ENCODE results near the gene MARCHF6.
"Not testable (repeated sequence)": the region's sequence is repeated elsewhere in the genome, so short reads cannot be mapped to it uniquely, and the experiment has no call there.

Gene MARCHF6

GRCh38 chr5:10324518-10325370 is 28.8 kb upstream of the MARCHF6 start:
- DNase-seq, result no peak

DNA sequence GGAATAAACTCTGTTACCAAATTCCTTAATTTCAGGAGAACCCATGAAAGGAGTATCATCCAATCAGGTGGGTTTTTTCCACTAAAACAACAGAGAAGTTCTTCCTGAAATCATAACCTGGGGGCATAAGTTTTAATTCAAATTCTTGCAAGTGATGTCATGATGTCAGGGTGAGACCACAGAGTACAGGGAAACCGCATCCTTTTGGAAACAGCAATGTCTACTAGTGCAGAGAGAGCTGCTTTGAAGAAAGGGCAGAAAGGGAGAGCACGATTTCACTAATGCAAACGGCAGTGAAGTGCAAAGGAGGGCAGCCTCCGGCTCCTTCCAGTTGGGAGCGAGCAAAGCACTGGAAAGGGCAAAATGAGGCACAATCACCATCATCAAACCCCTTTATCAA is 25.2 kb upstream of the MARCHF6 start:
- no peak for DNase-seq

DNA sequence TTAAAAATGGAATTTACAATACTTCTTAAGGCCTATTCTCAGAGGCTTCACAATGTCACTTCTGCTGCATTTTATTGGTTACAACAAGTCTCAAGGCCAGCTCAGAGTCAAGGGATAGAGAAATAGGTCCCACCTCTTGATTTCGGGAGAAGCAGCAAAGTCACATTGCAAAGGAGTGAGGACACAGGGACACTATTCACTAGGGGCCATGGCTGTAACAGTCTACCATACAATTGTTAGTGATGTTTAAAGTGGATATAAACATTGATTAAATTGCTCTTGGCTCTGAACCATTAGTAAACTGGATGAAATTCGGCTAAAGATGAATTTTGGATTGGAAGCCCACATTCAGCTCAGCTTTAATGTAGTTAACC is 24.1 kb upstream of the MARCHF6 start:
- DNase-seq, result no peak

DNA sequence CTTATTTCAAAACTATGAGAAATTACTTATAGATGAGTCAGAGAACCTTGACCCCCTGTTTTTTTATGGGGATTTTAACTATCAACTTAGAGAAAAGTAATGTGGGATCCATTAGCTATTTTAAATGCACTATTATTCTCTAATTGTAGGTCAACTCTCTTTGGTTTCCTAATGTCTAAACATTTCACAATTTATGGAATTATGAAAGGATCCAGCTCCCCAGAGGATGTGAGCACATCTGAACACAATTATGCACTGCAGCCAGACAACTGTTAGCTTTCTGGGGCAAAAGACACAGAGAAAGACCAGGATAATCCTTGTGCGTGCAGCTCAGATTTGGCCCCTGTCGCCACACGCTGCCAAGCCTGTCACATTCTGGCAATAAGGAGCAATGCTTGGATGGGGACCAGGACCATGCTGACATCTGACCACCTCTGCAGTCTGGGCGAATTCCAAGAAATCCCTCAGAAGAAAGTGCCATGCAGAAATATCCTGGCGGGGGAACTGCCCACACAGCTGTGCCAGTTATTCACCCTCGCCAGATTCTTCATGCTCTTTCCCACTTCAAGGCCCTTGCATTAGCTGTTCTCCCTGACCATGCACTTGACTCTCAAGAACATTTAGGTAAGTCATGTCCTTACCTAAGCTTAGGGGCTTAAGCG is 23.5 kb upstream of the MARCHF6 start:
- no peak for DNase-seq

DNA sequence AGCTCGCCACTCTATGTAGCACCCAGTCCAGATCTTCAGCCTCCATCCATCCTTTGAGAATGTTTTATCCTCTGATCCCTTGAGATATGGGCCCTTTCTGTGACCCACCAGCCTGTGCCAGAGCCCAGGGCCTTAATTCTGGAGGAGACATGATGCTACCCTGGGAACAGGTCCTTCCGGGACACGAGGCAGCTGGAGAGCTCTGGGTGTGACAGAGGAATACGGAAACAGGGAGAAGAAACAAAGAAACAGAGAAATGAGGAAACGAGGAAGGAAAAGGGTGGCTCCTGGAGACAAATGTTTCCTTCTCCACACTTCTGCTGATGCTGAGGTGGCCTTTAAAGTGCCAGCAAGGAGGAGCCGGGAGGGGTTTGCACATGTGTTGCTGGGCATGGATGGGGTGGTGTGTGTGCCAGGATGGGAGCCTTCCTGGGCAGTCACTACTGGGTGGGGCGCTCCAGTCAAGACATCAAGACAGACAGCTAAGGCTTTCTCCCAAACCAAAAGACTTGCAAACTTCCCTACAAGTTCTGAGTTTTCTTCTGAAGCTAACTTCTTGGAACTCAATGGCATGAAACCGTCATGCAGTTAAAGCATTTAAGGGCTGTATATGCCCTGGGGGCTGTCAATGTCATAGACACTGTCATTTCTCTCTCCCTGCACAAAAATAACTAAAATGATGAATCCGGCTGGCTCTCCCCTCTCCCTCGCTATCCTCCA is 22.8 kb upstream of the MARCHF6 start:
- no peak for DNase-seq

DNA sequence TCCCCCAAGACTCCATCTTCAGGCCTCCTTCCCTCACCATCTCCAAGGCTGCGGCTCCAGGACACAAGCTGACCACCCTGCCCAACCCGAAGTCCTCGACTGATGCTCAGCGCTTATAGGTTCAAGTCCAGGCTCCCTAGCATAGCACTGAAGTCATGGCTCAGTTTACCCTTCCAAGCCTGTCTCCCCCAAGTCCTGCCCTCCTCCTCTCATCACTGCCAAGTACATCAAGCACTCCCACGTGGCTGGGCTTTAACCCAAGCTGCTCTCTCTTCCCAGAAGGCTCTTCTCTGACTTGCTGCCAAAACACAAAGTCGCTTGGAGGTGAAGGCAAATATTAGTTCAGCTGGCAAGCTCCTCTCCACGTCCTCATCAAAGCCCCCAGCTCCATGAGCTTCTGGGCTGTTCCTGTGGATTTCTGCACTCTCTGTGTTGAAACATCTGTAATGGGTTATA is 22.1 kb upstream of the MARCHF6 start:
- DNase-seq, result no peak

DNA sequence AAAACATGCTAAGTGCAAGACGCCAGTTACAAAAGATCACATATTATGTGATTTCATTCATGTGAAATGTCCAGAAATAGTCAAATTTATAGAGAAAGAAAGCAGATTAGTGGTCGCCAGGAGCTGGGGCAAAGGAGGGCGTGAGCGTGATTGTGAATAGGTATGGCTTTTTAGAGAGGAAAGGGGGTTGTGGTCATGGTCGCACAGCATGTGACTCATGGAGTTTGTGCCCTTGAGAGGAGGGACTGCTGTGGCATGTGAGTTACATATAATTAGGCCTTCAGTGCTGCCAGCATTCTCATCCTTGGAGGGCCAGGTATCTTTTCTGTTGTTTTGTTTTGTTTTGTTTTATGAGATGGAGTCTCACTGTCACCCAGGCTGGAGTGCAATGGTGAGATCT is 21.2 kb upstream of the MARCHF6 start:
- no peak for DNase-seq

DNA sequence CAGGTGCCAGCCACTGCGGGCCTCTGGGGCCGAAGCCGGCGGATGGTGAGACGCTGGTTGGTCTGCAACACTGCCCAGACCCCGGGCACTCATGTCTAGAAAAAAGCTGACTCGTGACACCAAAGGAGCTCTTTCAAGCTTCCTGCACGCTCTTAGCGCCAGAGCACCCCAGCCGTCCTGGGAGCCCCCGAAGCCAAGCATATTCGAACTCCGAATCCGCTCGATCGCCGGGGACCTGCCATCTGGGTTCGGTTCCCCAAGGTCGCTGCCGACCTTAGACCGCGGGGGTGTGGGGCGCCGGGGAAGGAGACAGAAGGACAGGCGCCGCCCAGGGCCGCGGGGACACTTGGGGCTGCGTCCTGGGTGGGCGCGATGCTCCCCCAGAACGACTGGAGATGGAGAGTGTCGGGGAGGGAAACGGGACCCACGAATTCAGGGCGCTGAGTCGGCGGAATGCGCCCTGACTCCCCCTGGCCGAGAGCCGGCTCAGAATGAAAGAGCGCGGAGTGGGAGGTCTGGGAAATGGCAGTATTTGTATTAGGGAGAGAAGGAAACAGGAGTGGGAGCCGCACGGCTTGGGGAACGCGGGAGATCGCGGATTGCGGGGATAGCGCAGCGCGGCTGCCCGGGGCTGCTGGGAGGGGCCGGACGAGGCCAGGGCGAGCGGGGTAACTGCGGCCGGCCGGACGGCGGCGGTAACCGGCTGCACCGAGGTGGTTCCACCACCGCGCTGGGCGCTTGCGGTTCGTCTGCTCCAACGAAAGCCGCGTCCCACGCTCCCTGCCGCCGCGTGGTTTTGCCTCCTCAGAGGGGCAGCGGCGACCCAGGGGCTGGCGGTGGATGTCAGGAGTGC is 20.1 kb upstream of the MARCHF6 start:
- peak in 1 of 2 donors; percentile 27 for DNase-seq

DNA sequence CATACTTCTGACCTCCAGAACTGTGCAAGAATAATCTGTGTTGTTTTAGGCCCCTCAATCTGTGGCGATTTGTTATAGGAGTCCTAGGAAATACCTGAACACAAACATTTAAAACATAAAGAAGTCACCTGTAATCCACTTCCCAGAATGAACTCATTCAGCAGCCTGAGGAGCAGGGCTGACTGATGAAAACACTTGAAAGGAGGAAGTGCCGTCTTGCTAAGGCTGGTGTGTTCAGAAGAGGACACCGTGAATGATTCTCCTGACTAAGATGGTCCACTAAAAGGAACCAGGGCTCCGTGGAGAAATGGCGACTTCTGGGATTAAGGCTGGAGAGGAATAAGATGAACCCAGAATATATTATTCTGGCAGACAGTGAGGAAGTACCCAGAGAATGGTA is 18.7 kb upstream of the MARCHF6 start:
- peak in 1 of 2 donors; percentile 34 for DNase-seq

- no peak for DNase-seq
Measured at GRCh38 chr5:10335711-10336470, 17.6 kb upstream of the MARCHF6 start.

- DNase-seq, result no peak
Measured at GRCh38 chr5:10337107-10337506, 16.4 kb upstream of the MARCHF6 start.

GRCh38 chr5:10337986-10338385 is 15.5 kb upstream of the MARCHF6 start:
- DNase-seq, result no peak

- DNase-seq, result no peak
Measured at GRCh38 chr5:10338686-10339057, 14.8 kb upstream of the MARCHF6 start.

DNA sequence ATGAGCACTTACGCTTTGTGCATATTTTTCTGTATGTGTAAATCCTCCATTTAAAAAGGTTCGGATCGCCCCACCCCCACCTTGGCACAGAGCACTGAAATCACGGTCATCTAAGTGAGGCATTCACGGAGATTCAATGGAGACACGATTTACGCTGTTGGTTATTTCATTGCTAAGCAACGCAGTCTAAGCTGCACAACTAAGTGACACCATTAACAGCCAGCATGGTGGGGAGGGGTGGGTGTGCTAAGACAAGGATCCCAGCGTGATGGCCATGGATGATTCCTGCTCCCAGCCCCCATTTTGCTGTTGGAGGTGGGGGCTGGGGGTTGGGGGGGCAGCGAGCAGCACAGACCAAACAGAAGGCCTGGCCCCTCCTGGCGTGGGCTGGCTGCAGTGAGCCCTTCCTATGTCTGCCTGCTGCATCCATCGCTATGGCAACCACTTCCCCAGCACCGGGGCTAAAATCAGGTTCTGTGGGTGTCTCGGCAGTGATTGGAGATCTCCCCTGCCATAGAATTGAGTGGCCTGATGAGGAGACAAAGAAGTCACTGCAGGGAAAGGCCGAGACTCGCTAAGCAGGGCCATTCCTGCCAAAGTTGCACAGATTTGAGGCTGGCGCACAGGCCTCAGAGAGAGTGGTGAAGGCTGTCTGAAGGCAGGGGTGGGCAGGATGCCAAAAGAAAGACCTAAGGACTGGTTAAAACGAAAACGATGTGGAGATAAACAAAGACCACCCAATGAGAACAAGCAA is 14.3 kb upstream of the MARCHF6 start:
- DNase-seq, result no peak

- no peak for DNase-seq
Measured at GRCh38 chr5:10339958-10340357, 13.5 kb upstream of the MARCHF6 start.

DNA sequence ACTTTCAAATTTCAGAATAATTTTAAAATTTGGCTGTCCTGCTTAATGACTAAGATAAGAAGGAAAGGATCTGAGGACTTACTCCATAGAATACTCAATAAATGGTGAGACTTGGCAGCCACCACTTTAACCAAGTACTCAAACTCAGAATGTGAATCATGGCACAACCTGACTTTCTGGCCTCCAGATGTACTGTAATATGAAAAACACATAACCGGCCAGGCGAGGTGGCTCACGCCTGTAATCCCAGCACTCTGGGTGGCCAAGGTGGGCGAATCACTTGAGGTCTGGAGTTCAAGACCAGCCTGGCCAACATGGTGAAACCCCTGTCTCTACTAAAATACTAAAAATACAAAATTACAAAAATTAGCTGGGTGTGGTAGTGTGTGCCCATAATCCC is 10.0 kb upstream of the MARCHF6 start:
- DNase-seq, result no peak

DNA sequence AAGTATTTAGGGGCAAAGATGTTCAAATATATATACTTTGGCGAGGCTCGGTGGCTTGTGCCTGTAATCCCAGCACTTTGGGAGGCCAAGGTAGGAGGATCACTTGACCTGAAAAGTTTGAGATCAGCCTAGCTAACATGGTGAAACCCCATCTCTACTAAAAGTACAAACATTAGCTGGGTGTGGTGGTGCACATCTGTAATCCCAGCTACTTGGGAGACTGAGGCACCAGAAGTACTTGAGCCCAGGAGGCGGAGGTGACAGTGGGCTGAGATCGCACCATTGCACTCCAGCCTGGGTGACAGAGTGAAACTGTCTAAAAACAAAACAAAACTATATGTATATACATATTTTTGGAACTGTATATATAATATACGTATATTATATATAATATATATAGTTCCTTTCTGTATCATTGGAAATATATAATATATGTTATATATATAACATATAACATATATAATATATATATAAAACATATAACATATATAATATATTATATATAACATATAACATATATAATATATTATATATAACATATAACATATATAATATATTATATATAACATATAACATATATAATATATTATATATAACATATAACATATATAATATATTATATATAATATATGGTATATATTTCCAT is 8.9 kb upstream of the MARCHF6 start:
- not testable (repeated sequence) for DNase-seq

- no peak for DNase-seq
Measured at GRCh38 chr5:10348258-10348657, 5.2 kb upstream of the MARCHF6 start.

DNA sequence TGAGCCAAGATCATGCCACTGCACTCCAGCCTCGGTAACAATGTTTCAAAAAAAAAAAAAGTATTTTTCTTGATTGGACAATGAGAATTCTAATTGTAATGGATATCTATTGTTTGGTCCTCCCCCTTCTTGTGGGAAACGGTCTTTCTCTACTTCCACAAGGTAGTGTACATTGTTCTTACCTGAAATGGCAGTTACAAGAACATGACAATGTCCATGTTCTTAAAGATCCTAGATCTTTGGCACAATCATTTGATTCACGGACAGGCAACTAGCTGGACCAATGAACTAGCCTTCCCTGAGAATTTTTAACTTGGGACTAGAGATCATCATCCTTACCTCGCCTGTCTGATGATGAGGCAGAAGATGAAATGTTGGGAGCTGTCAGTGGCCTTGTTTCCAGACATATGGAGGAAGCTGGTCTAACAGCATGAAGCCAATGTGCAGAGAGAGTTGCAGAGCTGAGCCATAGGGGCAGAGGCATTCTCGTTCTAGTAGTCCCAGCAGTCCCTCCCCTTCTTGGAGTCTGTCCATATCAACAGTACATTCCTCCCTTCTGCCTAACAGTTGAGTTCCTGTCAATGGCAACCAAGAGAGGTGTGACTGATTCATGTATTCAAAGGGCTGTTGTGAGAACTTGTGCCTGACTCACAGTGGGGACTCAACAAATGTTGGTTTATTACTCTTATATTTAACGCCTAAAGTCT is 2.1 kb upstream of the MARCHF6 start:
- DNase-seq, result no peak

- DNase-seq, result no peak
Measured at GRCh38 chr5:10351919-10352318, 1.6 kb upstream of the MARCHF6 start.
